Renal cortical epithelial cell (primary cell): ENCODE results near the gene RNF144A. TPM values are rescaled to one million over a fixed set of nuclear protein-coding genes. Genes with fewer than 3 reads are reported as not detected.
A peak's percentile ranks its signal among the peaks of the same experiment; 100 is the strongest.

Experiments used
- DNase-seq: peaks from one replicate; pipeline ENCODE4 v3.0.0-alpha.2; 2011; ENCODE audit warnings: low read depth
- total RNA-seq: library from RNA; depleted of rRNA; stranded (reverse); fragments of >200 nt; gene quantifications from 2 replicates; pipeline ENCODE4 v1.2.3, GENCODE V29; 2014

Gene RNF144A
- total RNA-seq, 1 donor from 2014 or later, result 1.8 TPM

DNA sequence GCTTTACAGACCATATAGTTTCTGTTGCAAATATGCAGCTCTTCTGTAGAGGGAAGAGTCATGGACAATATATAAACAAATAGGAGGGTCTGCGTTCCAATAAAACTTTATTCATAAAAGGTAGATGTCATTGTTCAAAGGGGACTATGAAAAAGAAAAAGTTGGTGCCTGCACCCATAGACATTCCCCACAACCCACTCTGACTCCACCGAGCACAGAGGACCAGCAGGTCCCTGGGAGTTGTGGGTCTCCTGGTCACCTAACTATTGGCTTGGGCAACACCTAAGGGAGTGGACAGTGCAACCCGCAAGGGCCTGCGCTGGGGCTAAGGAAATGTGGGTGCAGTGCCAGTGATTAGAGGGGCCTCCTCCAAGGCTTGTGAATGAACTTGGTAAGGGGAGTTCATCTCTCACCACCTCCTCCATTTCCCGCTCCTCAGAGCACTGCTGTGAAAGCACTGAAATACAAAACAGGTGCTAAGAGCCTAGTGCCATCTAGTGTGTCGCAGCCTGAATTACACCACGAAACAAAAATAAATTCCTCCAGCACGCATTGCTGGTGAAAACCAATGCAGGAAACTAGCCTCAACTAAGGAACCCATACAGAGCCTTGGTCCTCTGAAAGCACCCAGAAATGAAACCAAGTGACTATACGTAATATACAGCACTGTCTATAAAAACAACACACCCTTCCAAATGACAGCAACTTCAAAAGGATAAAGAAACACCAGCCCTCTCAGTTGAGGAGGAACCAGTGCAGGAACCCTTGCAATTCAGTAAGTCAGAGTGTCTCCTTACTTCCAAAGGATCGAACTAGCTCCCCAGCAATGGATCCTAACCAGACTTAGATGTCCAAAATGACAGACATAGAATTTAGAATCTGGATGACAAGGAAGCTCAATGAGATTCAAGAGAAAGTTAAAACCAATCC is 166.6 kb downstream of the RNF144A start:
- DNase-seq, result peak; percentile 16

DNA sequence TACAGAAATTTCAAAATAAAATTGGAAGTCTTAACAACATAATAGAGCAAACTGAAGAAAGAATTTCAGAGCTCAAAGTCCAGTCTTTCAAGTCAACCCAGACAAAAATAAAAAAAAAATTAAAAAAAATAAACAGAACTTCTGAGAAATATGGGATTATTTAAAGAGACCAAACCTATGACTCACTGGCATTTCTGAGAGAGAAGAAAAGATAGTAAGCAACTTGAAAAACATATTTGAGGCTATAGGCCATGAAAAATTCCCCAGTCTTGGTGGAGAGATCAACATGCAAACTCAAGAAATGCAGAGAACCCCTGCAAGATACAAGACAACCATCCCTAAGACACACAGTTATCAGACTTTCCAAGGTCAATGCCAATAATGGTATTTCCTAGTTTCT is 167.4 kb downstream of the RNF144A start:
- no peak for DNase-seq

DNA sequence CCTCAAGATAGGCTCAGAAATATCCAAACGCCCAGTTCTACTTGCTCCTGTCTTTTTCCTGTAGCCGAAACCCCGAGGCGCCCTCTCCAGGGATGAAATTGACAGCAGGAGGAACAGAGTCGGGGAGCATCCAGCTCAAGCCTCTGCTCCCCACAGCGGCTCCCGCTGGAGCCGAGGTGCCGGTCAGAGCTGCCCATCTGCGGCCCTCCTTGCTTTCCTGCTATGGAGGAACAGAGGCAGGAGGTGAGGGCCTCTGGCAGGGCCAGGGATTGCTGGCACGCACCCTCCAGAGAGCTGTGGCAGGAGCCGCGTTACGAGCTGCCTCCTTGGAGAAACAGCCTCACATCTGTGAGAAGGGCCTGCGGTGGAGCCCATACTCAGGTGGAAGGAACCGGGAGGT is 172.1 kb downstream of the RNF144A start:
- DNase-seq, result no peak

DNA sequence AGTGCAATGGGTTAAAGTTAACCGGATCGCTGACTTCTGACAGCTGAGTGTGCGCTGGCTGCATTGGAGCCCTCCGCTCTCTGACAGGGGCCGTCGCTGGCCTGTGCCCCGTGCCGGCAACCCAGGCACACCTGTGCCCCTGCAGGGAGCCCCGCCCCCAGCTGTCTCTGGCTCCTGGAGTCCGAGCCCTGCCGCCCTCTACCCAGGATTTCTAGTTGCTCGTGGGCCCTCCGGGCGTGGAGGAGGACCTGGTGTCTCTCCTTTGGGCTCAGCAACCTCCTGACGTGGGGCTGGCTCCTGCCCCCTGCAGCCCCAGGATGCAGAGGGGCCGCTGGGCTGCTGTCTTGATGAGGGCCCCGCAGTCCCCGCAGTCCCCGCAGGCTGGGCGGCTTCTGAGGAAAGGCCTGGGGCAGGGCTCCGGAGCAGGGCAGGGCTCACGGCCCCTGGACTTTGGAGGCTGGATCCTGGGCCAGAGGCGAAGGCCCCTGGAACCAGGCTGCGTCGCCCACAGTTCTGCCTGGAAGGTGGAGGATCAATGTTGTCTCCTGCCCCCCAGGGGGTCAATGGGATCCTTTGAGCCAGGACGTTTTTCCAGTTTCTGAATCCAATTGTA is 172.8 kb downstream of the RNF144A start:
- DNase-seq, result no peak

DNA sequence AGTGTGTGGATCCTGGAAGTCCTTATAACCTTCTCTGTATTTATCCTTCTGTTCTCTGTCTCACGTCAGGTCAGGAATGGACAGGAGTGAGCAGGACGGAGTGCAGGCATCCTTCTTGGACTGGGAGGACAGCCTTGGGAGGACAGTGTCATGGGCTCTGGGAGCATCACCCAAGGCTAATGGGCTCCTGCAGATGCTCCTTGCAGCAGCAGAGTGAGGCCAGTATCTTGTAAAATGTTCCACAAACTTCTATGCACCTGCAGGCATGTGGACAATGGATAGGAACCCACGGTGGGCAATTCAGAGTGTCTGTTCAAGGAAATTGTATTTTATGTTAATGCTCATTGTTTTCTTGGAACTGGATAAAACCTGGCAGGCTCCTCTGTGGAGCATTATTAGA is 176.2 kb downstream of the RNF144A start:
- DNase-seq, result no peak

Other genes starting within 250 kb of the RNF144A start
- gene CMPK2, start 51.5 kb upstream of the RNF144A start, total RNA-seq, result 0.55 and 9.0 TPM in 2 replicates
- 0.20 and 12.0 TPM in 2 replicates for gene RSAD2, start 39.6 kb upstream of the RNF144A start, total RNA-seq